BLaER1 treated with 17β-estradiol and CSF1 and Interleukin-3, amounts not matched to agents 10 nM and 100 nM (cell line): Measurements from ENCODE around the gene GRID1.

Experiments used
- H3K27ac ChIP-seq, 11 experiments: shearing (Covaris generic); formaldehyde crosslinking; 2 replicates each; pipeline ENCODE4 v1.8.1; 2022
- H3K27me3 ChIP-seq, 11 experiments: shearing (Covaris generic); formaldehyde crosslinking; 2 replicates each; pipeline ENCODE4 v1.8.1; 2022
- H3K36me3 ChIP-seq, 11 experiments: shearing (Covaris generic); formaldehyde crosslinking; 2 replicates each; pipeline ENCODE4 v1.8.1; 2022
- H3K4me1 ChIP-seq, 10 experiments: shearing (Covaris generic); formaldehyde crosslinking; 2 replicates each; pipeline ENCODE4 v1.8.1; 2022
- H3K4me2 ChIP-seq, 11 experiments: shearing (Covaris generic); formaldehyde crosslinking; 2 replicates each; pipeline ENCODE4 v1.8.1; 2022
- H3K4me3 ChIP-seq, 10 experiments: shearing (Covaris generic); formaldehyde crosslinking; 2 replicates each; pipeline ENCODE4 v1.8.1; 2022
- H3K9ac ChIP-seq, 11 experiments: shearing (Covaris generic); formaldehyde crosslinking; 2 replicates each; pipeline ENCODE4 v1.8.1; 2022
- H3K9me3 ChIP-seq, 11 experiments: shearing (Covaris generic); formaldehyde crosslinking; replicated peaks in 1 of 11; 2 replicates each; pipeline ENCODE4 v1.8.1; 2022
- H4K20me1 ChIP-seq, 11 experiments: shearing (Covaris generic); formaldehyde crosslinking; 2 replicates each; pipeline ENCODE4 v1.8.1; 2022
- Cebpa-rat ChIP-seq, 11 experiments: shearing (Covaris generic); IDR thresholded peaks; 2 replicates each; pipeline ENCODE4 v1.8.1; 2022

Gene GRID1

GRCh38 chr10:86213148-86213547 lies 153.4 kb downstream of the GRID1 start:
- H3K9ac ChIP-seq, result no peak overlapping the region
- H3K36me3 ChIP-seq, result no peaks in the 10 kb centered on the region
- no peak overlapping the region for H3K27ac ChIP-seq
- no peaks in the 10 kb centered on the region for H3K9me3 ChIP-seq
- H3K4me2 ChIP-seq, result no peak overlapping the region
- TF ChIP-seq Cebpa-rat (IDR thresholded peaks at IDR 0.05), result no peak
- H3K4me1 ChIP-seq, result no peaks in the 10 kb centered on the region
- H4K20me1 ChIP-seq, result peaks cover 0 to 11% (median 0%) of the 10 kb centered on the region in 11 experiments; a peak in 2 of 22 replicates
- H3K4me3 ChIP-seq, result no peak overlapping the region
- H3K27me3 ChIP-seq, result no peaks in the 10 kb centered on the region

- Histone ChIP-seq H3K4me3 (no peak overlapping the region), H3K27ac (no peak overlapping the region), H3K27me3 (no peaks in the 10 kb centered on the region), H3K36me3 (no peaks in the 10 kb centered on the region), H3K9ac (no peak overlapping the region), H3K4me1 (no peaks in the 10 kb centered on the region), H3K4me2 (no peak overlapping the region), H3K9me3 (no peaks in the 10 kb centered on the region), H4K20me1 (peaks cover 0 to 11% (median 0%) of the 10 kb centered on the region in 11 experiments; a peak in 2 of 22 replicates)
- no peak for TF ChIP-seq Cebpa-rat (IDR thresholded peaks at IDR 0.05)
Measured at GRCh38 chr10:86212391-86212700, 154.2 kb downstream of the GRID1 start.

- Histone ChIP-seq H3K9me3 (no peaks in the 10 kb centered on the region), H3K4me2 (no peak overlapping the region), H3K27ac (no peak overlapping the region), H3K36me3 (no peaks in the 10 kb centered on the region), H3K4me1 (no peaks in the 10 kb centered on the region), H3K4me3 (no peak overlapping the region), H3K9ac (no peak overlapping the region), H3K27me3 (no peaks in the 10 kb centered on the region), H4K20me1 (peaks cover 0 to 9% (median 0%) of the 10 kb centered on the region in 11 experiments; a peak in 2 of 22 replicates)
- no peak for TF ChIP-seq Cebpa-rat (IDR thresholded peaks at IDR 0.05)
Measured at GRCh38 chr10:86211691-86212390, 154.8 kb downstream of the GRID1 start.

GRCh38 chr10:86210416-86210815 lies 156.2 kb downstream of the GRID1 start:
- Histone ChIP-seq H3K4me3 (no peak overlapping the region), H3K27ac (no peak overlapping the region), H3K27me3 (no peaks in the 10 kb centered on the region), H4K20me1 (peaks cover 0 to 4% (median 0%) of the 10 kb centered on the region in 11 experiments; a peak in 2 of 22 replicates), H3K9me3 (no peaks in the 10 kb centered on the region), H3K36me3 (no peaks in the 10 kb centered on the region), H3K4me2 (no peak overlapping the region), H3K4me1 (no peaks in the 10 kb centered on the region), H3K9ac (no peak overlapping the region)
- no peak for TF ChIP-seq Cebpa-rat (IDR thresholded peaks at IDR 0.05)

GRCh38 chr10:86209726-86210125 lies 156.9 kb downstream of the GRID1 start:
- no peak for TF ChIP-seq Cebpa-rat (IDR thresholded peaks at IDR 0.05)
- peaks cover 0 to 4% (median 0%) of the 10 kb centered on the region in 11 experiments; a peak in 2 of 22 replicates for H4K20me1 ChIP-seq
- no peaks in the 10 kb centered on the region for H3K27me3 ChIP-seq
- no peak overlapping the region for H3K4me3 ChIP-seq
- no peaks in the 10 kb centered on the region for H3K4me1 ChIP-seq
- no peak overlapping the region for H3K27ac ChIP-seq
- H3K36me3 ChIP-seq, result no peaks in the 10 kb centered on the region
- H3K9ac ChIP-seq, result no peak overlapping the region
- H3K4me2 ChIP-seq, result no peak overlapping the region
- H3K9me3 ChIP-seq, result no peaks in the 10 kb centered on the region

GRCh38 chr10:86207226-86207625 lies 159.4 kb downstream of the GRID1 start:
- H3K9ac ChIP-seq, result no peak overlapping the region
- no peak overlapping the region for H3K4me3 ChIP-seq
- no peaks in the 10 kb centered on the region for H3K9me3 ChIP-seq
- TF ChIP-seq Cebpa-rat (IDR thresholded peaks at IDR 0.05), result no peak
- no peaks in the 10 kb centered on the region for H3K4me1 ChIP-seq
- no peaks in the 10 kb centered on the region for H3K27me3 ChIP-seq
- H3K36me3 ChIP-seq, result no peaks in the 10 kb centered on the region
- peaks cover 0 to 7% (median 0%) of the 10 kb centered on the region in 11 experiments; a peak in 3 of 22 replicates for H4K20me1 ChIP-seq
- H3K4me2 ChIP-seq, result no peak overlapping the region
- H3K27ac ChIP-seq, result no peak overlapping the region

- no peaks in the 10 kb centered on the region for H3K27me3 ChIP-seq
- no peaks in the 10 kb centered on the region for H3K4me1 ChIP-seq
- no peak for TF ChIP-seq Cebpa-rat (IDR thresholded peaks at IDR 0.05)
- H3K9ac ChIP-seq, result no peak overlapping the region
- H3K4me3 ChIP-seq, result no peak overlapping the region
- H3K36me3 ChIP-seq, result no peaks in the 10 kb centered on the region
- H3K4me2 ChIP-seq, result no peak overlapping the region
- H3K9me3 ChIP-seq, result no peaks in the 10 kb centered on the region
- no peak overlapping the region for H3K27ac ChIP-seq
- H4K20me1 ChIP-seq, result peaks cover 0 to 7% (median 0%) of the 10 kb centered on the region in 11 experiments; a peak in 3 of 22 replicates
Measured at GRCh38 chr10:86206240-86206579, 160.4 kb downstream of the GRID1 start.

- Histone ChIP-seq H3K9me3 (no peaks in the 10 kb centered on the region), H3K27ac (no peak overlapping the region), H3K27me3 (no peaks in the 10 kb centered on the region), H3K36me3 (no peaks in the 10 kb centered on the region), H4K20me1 (peaks cover 0 to 7% (median 0%) of the 10 kb centered on the region in 11 experiments; a peak in 3 of 22 replicates), H3K4me1 (no peaks in the 10 kb centered on the region), H3K9ac (no peak overlapping the region), H3K4me3 (no peak overlapping the region), H3K4me2 (no peak overlapping the region)
- no peak for TF ChIP-seq Cebpa-rat (IDR thresholded peaks at IDR 0.05)
Measured at GRCh38 chr10:86205306-86206239, 161.0 kb downstream of the GRID1 start.

- no peak for TF ChIP-seq Cebpa-rat (IDR thresholded peaks at IDR 0.05)
- H3K27ac ChIP-seq, result no peak overlapping the region
- no peaks in the 10 kb centered on the region for H3K4me1 ChIP-seq
- no peak overlapping the region for H3K9ac ChIP-seq
- H3K27me3 ChIP-seq, result no peaks in the 10 kb centered on the region
- H3K4me2 ChIP-seq, result no peak overlapping the region
- no peaks in the 10 kb centered on the region for H3K36me3 ChIP-seq
- no peak overlapping the region for H3K4me3 ChIP-seq
- 0 out of 22 replicates have a peak, but pooled peaks cover 0 to under 1% (median 0%) of the 10 kb centered on the region in 11 experiments for H3K9me3 ChIP-seq
- H4K20me1 ChIP-seq, result peaks cover 0 to 7% (median 0%) of the 10 kb centered on the region in 11 experiments; a peak in 3 of 22 replicates
Measured at GRCh38 chr10:86204421-86205305, 161.9 kb downstream of the GRID1 start.
